Left ventricle myocardium inferior (tissue), 1 donor: ENCODE data around the gene SLC23A2. TPM values are rescaled to one million over a fixed set of nuclear protein-coding genes. Genes with fewer than 3 reads are reported as not detected.

ENCODE experiments used
- DNase-seq: peaks from one replicate; pipeline ENCODE4 v3.0.0-alpha.2; 2020
- H3K27ac ChIP-seq: fragments of 200-600 bp; replicated peaks from 2 replicates; pipeline ENCODE4 v1.8.0; 2021
- H3K27me3 ChIP-seq: fragments of 200-600 bp; 2 replicates; pipeline ENCODE4 v1.8.0; 2021; ENCODE audit warnings: low read depth
- H3K36me3 ChIP-seq: fragments of 200-600 bp; 2 replicates; pipeline ENCODE4 v1.8.0; 2021
- H3K4me1 ChIP-seq: fragments of 200-600 bp; 2 replicates; pipeline ENCODE4 v1.8.0; 2021
- H3K4me3 ChIP-seq: fragments of 200-600 bp; 2 replicates; pipeline ENCODE4 v1.8.0; 2021; ENCODE audit warnings: mild to moderate bottlenecking, moderate library complexity
- H3K9me3 ChIP-seq: fragments of 200-600 bp; replicated peaks from 2 replicates; pipeline ENCODE4 v1.8.0; 2021
- intact Hi-C: fragments of 100-400 bp; cut with micrococcal nuclease; formaldehyde crosslinking; loops from one replicate; pipeline ENCODE4 v1.11.0; 2022
- total RNA-seq: library from RNA; stranded (reverse); fragmentation: NEBNext Ultra II Directional; extraction: Animal tissue kit (Norgen Biotek cat#: 25700); gene quantifications from one replicate; pipeline ENCODE4 v1.2.1, GENCODE V29; 2021
- TF ChIP-seq, protein P1 (sequence below): fragments of 200-600 bp; IDR thresholded peaks from 2 replicates; pipeline ENCODE4 v1.8.0; 2021; ENCODE audit warnings: antibody characterized with exemption, mild to moderate bottlenecking, borderline replicate concordance
- donor health status: DM: no; HTN: yes; CAD: no; lungs with severe emphysema.

The SLC23A2 gene
- total RNA-seq, 1 donor from 2014 or later: 6.3 TPM

DNA sequence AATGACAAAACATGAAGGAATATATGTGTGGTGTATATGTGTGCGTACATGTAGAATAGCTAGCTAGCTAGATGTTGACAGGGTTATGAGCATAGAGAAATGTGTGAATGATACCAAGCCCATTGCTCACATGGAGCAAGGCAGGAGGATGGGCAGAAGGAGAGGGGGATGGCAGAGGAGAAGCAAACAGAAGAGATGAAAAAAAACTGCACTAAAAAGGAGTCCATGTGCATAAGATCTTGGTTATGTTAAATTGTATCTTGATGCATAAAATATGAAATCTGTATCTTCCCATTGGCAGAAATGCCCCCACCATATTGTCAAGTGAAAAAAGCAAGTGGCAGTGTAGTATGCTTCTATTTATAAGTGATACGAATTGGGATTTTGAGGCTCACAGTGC, 154.5 kb downstream of the SLC23A2 start:
- no peaks in the 10 kb centered on the region for H3K9me3 ChIP-seq
- no peak overlapping the region for H3K27ac ChIP-seq
- H3K27me3 ChIP-seq: no peaks in the 10 kb centered on the region
- H3K36me3 ChIP-seq: no peaks in the 10 kb centered on the region
- intact Hi-C loops: no loop called here
- H3K4me1 ChIP-seq: no peaks in the 10 kb centered on the region
- no peak overlapping the region for H3K4me3 ChIP-seq
- TF ChIP-seq, protein P1, sequence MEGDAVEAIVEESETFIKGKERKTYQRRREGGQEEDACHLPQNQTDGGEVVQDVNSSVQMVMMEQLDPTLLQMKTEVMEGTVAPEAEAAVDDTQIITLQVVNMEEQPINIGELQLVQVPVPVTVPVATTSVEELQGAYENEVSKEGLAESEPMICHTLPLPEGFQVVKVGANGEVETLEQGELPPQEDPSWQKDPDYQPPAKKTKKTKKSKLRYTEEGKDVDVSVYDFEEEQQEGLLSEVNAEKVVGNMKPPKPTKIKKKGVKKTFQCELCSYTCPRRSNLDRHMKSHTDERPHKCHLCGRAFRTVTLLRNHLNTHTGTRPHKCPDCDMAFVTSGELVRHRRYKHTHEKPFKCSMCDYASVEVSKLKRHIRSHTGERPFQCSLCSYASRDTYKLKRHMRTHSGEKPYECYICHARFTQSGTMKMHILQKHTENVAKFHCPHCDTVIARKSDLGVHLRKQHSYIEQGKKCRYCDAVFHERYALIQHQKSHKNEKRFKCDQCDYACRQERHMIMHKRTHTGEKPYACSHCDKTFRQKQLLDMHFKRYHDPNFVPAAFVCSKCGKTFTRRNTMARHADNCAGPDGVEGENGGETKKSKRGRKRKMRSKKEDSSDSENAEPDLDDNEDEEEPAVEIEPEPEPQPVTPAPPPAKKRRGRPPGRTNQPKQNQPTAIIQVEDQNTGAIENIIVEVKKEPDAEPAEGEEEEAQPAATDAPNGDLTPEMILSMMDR: no peak
- DNase-seq: no peak

DNA sequence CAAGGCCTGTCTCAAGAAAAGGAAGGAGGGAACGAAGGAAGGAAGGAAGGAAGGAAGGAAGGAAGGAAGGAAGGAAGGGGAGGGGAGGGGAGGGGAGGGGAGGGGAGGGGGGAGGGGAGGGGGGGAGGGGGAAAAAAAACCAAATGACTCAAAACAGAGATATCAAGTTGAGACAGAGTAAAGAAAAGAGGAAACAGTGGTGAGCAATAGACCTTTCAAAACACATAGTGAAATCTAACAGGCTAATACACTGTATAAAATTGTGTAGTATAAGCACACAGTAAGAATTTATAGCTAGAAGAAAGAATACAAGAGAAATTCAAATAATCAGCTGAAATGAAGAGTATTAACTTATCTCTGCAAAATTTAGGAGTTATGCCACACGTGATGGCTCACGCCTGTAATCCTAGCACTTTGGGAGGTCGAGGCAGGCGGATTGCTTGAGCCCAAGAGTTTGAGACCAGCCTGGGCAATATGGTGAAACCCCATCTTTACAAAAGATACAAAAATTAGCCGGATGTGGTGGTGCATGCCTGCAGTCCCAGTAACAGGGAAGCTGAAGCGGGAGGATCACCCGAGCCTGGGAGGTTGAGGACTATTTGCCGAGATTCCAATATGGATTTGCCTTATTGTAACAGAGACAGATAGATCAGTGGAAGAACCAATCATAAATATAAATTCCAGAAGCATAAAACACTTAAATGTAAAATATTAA, 156.4 kb downstream of the SLC23A2 start:
- Histone ChIP-seq H3K9me3 (peaks cover 4% of the 10 kb centered on the region), H3K27ac (no peak overlapping the region), H3K4me3 (no peak overlapping the region), H3K36me3 (no peaks in the 10 kb centered on the region), H3K27me3 (peaks cover 3% of the 10 kb centered on the region), H3K4me1 (no peaks in the 10 kb centered on the region)
- intact Hi-C loops: no loop called here
- DNase-seq: no peak
- TF ChIP-seq, protein P1: no peak

DNA sequence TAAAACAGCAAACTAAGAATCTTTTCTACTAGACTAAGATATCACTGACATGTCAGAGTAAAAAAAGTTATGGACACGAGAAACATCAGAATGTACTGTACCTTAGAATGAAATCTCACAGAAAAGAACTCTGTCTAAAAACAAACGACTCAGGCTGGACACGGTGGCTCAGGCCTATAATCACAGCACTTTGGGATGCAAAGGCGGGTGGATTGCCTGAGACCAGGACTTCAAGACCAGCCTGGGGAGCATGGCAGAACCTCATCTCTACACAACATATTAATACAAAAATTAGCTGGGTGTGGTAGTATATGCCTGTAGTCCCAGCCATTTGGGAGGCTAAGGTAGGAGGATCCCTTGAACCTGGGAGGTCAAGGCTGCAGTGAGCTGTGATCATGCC, 157.0 kb downstream of the SLC23A2 start:
- no peak overlapping the region for H3K4me3 ChIP-seq
- H3K27me3 ChIP-seq: peaks cover 4% of the 10 kb centered on the region
- no peak overlapping the region for H3K27ac ChIP-seq
- no peaks in the 10 kb centered on the region for H3K36me3 ChIP-seq
- TF ChIP-seq, protein P1: no peak
- H3K9me3 ChIP-seq: peaks cover 6% of the 10 kb centered on the region
- intact Hi-C loops: no loop called here
- no peaks in the 10 kb centered on the region for H3K4me1 ChIP-seq
- DNase-seq: no peak

DNA sequence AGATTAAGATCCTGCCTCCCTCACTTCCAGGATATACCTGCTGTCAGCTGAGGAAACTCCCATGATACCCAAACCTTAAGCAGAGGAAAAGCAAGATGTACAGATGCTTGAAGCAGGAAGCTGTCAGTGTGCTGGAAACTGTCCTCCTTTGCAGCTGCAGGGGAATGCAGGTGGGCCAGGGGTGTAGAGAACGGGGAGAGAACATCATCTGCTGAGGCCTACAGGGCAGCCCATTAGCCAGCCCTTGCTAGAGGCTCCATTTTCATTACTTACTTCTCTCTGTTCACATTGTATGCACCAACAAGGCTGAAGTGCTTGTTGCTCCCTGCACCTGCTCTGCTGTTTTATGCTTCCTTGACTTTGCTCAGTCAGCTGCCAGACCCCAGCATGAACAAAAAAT, 160.5 kb downstream of the SLC23A2 start:
- Histone ChIP-seq H3K4me3 (no peak overlapping the region), H3K9me3 (peaks cover 6% of the 10 kb centered on the region), H3K27ac (no peak overlapping the region), H3K4me1 (peaks cover 11% of the 10 kb centered on the region), H3K36me3 (no peaks in the 10 kb centered on the region), H3K27me3 (peaks cover 4% of the 10 kb centered on the region)
- DNase-seq: no peak
- TF ChIP-seq, protein P1: no peak
- intact Hi-C loops: no loop called here

DNA sequence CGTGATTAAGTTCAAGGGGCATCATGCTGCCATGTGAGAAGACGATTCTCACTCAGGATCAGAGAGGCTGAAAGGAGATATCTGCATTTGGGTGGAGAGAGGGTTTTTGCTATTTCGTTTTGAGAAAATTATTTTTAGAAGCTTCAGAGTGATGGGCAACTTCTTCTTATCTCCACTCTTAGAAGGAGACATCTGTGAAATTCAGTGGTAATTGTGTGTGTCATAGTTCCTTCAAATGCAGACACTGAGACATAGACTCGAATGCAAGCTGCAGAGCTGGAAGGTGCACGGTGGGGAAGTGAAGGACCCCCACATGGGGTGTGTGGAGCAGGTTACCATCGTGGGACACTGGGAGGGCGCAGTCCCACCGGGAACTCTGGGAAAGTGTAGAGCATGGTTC, 162.8 kb downstream of the SLC23A2 start:
- TF ChIP-seq, protein P1: no peak
- Histone ChIP-seq H3K27me3 (peaks cover 4% of the 10 kb centered on the region), H3K4me1 (peaks cover 17% of the 10 kb centered on the region), H3K9me3 (peaks cover 6% of the 10 kb centered on the region), H3K4me3 (no peak overlapping the region), H3K27ac (no peak overlapping the region), H3K36me3 (no peaks in the 10 kb centered on the region)
- no peak for DNase-seq
- intact Hi-C loops: no loop called here
